Activated CD8-positive, alpha-beta memory T cell treated with anti-CD3 and anti-CD28 coated beads, Interleukin-2, amount 10 ng/mL, durations not matched to agents 7 days and 5 days (primary cell): Measurements from ENCODE around the gene MTMR1. TPM values are rescaled to one million over a fixed set of nuclear protein-coding genes. Genes with fewer than 3 reads are reported as not detected.

Experiments used
- ATAC-seq: fragments of 150-1000 bp; cut with Tn5 transposase; one replicate; pipeline ENCODE4 v1.10.0; 2021; ENCODE audit warnings: moderate library complexity
- CTCF ChIA-PET: fragments of 350-600 bp; sonication (Branson Sonifier 250); formaldehyde crosslinking; loops from one replicate; lab custom pipeline; 2021; ENCODE audit warnings: antibody characterized with exemption; lab: Charles Lee
- DNase-seq: peaks from one replicate; pipeline ENCODE4 v3.0.0-alpha.2; 2020
- H3K27ac Mint-ChIP-seq: one replicate; pipeline ENCODE4 v1.8.0; 2021; ENCODE audit warnings: mild to moderate bottlenecking, mixed read lengths
- H3K27me3 Mint-ChIP-seq: one replicate; pipeline ENCODE4 v1.8.0; 2021; ENCODE audit warnings: mixed read lengths
- H3K36me3 Mint-ChIP-seq: one replicate; pipeline ENCODE4 v1.8.0; 2021; ENCODE audit warnings: mild to moderate bottlenecking, mixed read lengths
- H3K4me1 Mint-ChIP-seq: one replicate; pipeline ENCODE4 v1.8.0; 2021; ENCODE audit warnings: mixed read lengths
- H3K4me3 Mint-ChIP-seq: one replicate; pipeline ENCODE4 v1.8.0; 2021; ENCODE audit warnings: mild to moderate bottlenecking, moderate library complexity, mixed read lengths
- H3K9me3 Mint-ChIP-seq: one replicate; pipeline ENCODE4 v1.8.0; 2022; ENCODE audit warnings: low read depth, mixed read lengths
- total RNA-seq, 2 experiments: library from RNA; stranded (reverse); gene quantifications; one replicate each; pipeline ENCODE4 v1.2.3, GENCODE V29; 2021

MTMR1 gene
- total RNA-seq, 2 experiments from 2014 or later, result 32.7 to 34.7 TPM

DNA sequence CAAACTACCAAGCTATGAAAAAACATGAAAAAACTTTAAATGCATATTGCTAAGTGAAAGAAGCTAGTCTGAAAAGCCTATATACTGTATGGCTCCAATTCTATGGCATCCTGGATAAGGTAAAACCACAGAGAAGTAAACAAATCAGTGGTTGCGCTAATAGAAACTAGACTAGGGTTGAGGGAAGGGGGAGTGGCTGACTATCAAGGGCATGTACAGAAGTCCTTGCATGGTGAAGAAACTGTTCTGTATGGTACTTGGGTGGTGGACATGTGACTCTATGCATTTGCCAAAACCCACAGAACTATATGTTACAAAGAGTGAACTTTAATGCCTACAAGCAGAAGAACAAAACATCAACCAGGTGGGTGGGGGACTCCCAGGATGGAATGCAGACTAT, 96.8 kb downstream of the MTMR1 start:
- H3K36me3 Mint-ChIP-seq, result peaks cover 31% of the 10 kb centered on the region
- ATAC-seq (no peak), DNase-seq (no peak)
- H3K27me3 Mint-ChIP-seq, result no peaks in the 10 kb centered on the region
- CTCF ChIA-PET, result no interaction called here
- H3K4me1 Mint-ChIP-seq, result peaks cover 6% of the 10 kb centered on the region
- H3K9me3 Mint-ChIP-seq, result no peaks in the 10 kb centered on the region
- no peak overlapping the region for H3K27ac Mint-ChIP-seq
- no peak overlapping the region for H3K4me3 Mint-ChIP-seq

DNA sequence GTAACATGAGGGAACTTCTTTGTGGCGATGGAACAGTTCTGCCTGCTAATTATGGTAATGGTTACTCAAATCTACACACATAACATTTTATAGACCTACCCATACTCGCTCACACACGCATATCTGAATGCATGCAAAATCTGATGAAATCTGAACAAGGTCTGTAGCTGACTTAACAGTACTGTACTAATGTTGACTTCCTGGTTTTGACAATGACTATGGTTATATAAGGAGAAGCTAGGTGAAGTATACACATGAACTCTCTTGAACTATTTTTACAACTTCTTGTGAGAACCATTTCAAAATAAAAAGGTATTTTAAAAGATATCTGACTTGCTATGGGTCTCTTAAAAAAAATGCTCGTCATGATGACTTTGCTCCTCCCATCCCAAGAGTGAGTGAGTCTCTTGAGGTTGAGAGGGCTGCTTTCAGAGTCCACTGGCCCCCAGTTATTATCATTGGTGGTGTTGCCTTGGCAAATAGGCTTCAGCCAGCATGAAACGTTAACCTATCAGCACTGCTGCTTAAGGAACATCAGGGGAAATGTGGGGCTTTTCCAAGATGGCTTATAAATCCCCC, 99.8 kb downstream of the MTMR1 start:
- no peak for DNase-seq
- peaks cover 6% of the 10 kb centered on the region for H3K4me1 Mint-ChIP-seq

DNA sequence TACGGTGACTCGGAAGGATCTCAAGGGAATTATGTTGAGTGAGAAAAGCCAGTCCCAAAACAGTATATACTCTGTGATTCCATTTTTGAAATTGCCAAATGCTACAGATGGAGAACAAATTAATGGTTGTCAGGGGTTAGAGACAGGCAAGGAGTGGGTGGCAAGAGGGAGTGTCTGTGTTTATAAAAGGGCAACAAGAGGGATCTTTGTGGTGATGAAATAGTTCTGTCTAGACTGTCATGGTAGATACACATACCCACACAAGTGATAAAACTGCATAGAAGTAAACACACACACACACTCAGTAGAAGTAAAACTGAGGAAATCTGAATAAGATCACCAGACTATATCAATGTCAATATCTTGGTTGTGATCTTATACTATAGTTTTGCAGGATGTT, 112.5 kb downstream of the MTMR1 start:
- CTCF ChIA-PET, result no interaction called here
- no peak for ATAC-seq

More for the DNA sequence above, 99.8 kb downstream of the MTMR1 start:
- H3K36me3 Mint-ChIP-seq, result peaks cover 37% of the 10 kb centered on the region
- CTCF ChIA-PET, result no interaction called here
- no peaks in the 10 kb centered on the region for H3K9me3 Mint-ChIP-seq
- H3K27me3 Mint-ChIP-seq, result no peaks in the 10 kb centered on the region
- H3K27ac Mint-ChIP-seq, result no peak overlapping the region
- no peak for ATAC-seq
- H3K4me3 Mint-ChIP-seq, result no peak overlapping the region

DNA sequence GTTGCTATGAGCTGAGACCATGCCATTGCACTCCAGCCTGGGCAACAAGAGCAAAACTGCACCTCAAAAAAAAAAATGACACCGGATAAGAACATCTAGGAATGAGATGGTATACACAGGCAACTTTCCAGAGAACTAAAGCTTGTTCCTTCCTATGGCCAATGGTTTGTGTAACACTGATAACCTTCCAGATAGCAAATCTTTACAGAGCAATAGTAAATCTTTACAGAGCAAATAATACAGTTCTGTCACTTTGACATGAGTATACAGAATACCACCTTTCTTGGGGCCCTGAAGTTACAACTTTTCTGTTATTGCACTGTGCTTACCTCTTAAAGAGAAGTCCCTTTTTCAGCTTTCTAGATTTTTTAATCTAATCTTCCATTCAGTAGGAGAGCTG, 113.6 kb downstream of the MTMR1 start:
- no peaks in the 10 kb centered on the region for H3K9me3 Mint-ChIP-seq
- DNase-seq (no peak), ATAC-seq (no peak)
- H3K36me3 Mint-ChIP-seq, result peaks cover 13% of the 10 kb centered on the region
- H3K27ac Mint-ChIP-seq, result no peak overlapping the region
- H3K4me1 Mint-ChIP-seq, result no peaks in the 10 kb centered on the region
- no peak overlapping the region for H3K4me3 Mint-ChIP-seq
- no peaks in the 10 kb centered on the region for H3K27me3 Mint-ChIP-seq
- CTCF ChIA-PET, result no interaction called here

More for the DNA sequence above, 112.5 kb downstream of the MTMR1 start:
- no peak overlapping the region for H3K4me3 Mint-ChIP-seq
- DNase-seq, result no peak
- H3K36me3 Mint-ChIP-seq, result peaks cover 11% of the 10 kb centered on the region
- no peaks in the 10 kb centered on the region for H3K9me3 Mint-ChIP-seq
- no peaks in the 10 kb centered on the region for H3K27me3 Mint-ChIP-seq
- no peaks in the 10 kb centered on the region for H3K4me1 Mint-ChIP-seq
- H3K27ac Mint-ChIP-seq, result no peak overlapping the region

DNA sequence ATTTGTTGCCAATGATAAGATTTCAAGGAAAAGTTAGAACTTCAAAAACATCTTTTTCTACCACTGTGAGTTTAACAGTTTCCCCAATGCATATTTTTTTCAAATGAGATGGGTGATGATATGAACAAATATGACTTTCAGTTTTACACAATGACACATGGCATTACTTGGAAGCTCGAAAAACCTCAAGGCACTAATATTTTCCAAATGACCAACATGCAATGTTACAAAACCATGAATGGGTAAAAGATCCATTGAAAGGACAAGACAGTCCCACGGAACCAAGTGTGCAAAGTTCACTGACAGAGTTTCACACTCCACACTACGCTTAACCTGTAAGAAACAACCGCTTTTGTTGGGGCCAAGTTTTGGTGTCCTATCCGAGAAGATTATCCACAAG, 120.7 kb downstream of the MTMR1 start:
- H3K9me3 Mint-ChIP-seq, result no peaks in the 10 kb centered on the region
- no peak for ATAC-seq
- H3K4me3 Mint-ChIP-seq, result no peak overlapping the region
- H3K4me1 Mint-ChIP-seq, result peaks cover 8% of the 10 kb centered on the region
- no peak for DNase-seq
- no peak overlapping the region for H3K27ac Mint-ChIP-seq
- peaks cover 33% of the 10 kb centered on the region for H3K36me3 Mint-ChIP-seq
- CTCF ChIA-PET, result no interaction called here
- no peaks in the 10 kb centered on the region for H3K27me3 Mint-ChIP-seq

Other genes starting within 250 kb of the MTMR1 start
- gene MTM1, start 124.8 kb upstream of the MTMR1 start, total RNA-seq, result 10 to 100 TPM; 38.6 to 40.3 TPM
- 10 to 100 TPM; 16.8 to 21.2 TPM for gene CD99L2, start 205.3 kb downstream of the MTMR1 start, total RNA-seq